ENCODE results near the gene NSF.

GRCh38 chr17:46802800-46803199 lies 212.3 kb downstream of the NSF start:
- TF ChIP-seq MYC (IDR thresholded peaks at IDR 0.05; ENCODE audit: low read depth, low read length) (no peak), CTCF (IDR thresholded peaks at IDR 0.05; ENCODE audit: extremely low read depth in 1 of 2, insufficient read depth in 1 of 2, low read depth in 1 of 2, low read length in 2 of 2) (no peak), POLR2AphosphoS5 (IDR thresholded peaks at IDR 0.05; ENCODE audit: insufficient read depth, low read depth, low read length) (no peak), POLR2A (IDR thresholded peaks at IDR 0.05; ENCODE audit: low read depth, low read length) (no peak), EZH2 (IDR thresholded peaks at IDR 0.05; ENCODE audit: borderline replicate concordance, low read depth, low read length, severe bottlenecking) (no peak), JUN (IDR thresholded peaks at IDR 0.05; ENCODE audit: borderline replicate concordance, insufficient read depth, insufficient read length, low read depth) (no peak)
- TF ChIP-seq, protein P1, sequence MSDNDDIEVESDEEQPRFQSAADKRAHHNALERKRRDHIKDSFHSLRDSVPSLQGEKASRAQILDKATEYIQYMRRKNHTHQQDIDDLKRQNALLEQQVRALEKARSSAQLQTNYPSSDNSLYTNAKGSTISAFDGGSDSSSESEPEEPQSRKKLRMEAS (IDR thresholded peaks at IDR 0.05; ENCODE audit: insufficient read depth, insufficient read length) = no peak
